Activated T-cell treated with anti-CD3 and anti-CD28 coated beads, Interleukin-2, amount 50 U/mL, for 1 hour (primary cell): Measurements from ENCODE around the gene CAMK2G.
A peak's percentile ranks its signal among the peaks of the same experiment; 100 is the strongest.

Source experiments
- DNase-seq: peaks from one replicate; pipeline ENCODE4 v3.0.0-alpha.2; 2020

Gene CAMK2G

DNA sequence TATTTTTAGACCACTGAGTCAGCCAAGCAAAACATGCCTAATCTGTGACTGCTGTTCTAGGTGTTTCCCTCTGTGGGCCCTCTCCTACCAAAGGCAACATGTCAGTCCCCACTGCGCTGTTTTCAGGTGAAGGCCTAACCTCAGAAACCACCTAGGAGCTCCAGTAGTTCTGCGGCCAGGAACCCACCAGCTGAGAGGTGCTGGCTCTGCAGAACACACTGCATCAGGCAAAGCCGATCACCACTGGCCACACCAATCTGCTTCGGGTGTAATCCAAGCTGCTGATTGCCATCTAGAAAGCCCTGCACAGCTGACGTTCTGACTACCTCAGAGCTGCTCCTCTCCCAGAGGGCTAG, 14.9 kb downstream of the CAMK2G start:
- peak; percentile 49 for DNase-seq

DNA sequence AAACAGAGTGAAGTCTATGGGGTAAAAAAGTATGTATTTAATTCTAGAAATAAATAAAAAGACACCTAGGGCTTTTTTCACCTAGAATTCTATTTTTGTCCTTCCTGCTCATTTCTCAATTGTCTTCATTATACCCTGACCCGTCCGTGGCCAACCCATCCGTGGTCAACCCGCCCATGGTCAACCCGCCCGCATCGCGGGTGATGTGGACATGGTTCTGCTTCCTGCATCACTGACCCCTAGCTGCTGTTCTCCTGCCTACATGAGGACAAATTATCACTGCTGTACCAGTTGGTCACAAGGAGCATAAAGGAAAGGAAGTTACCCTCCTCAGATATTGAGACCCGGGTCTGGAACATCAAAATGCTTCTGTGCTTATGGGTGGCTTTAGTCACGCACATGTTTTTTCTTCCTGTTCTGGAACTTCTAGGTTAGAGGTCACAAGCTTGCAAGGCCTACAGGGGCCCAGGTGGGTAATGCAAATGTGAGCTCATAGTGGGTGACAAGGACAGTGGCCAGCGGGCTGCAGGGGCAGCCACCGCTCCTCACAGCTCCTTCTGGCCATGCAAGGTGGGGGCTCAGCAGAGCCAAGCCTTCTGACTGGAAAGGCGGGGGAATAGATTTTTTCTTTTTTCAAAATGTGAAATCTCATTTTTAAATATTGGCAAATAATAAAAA, 15.5 kb downstream of the CAMK2G start:
- no peak for DNase-seq

DNA sequence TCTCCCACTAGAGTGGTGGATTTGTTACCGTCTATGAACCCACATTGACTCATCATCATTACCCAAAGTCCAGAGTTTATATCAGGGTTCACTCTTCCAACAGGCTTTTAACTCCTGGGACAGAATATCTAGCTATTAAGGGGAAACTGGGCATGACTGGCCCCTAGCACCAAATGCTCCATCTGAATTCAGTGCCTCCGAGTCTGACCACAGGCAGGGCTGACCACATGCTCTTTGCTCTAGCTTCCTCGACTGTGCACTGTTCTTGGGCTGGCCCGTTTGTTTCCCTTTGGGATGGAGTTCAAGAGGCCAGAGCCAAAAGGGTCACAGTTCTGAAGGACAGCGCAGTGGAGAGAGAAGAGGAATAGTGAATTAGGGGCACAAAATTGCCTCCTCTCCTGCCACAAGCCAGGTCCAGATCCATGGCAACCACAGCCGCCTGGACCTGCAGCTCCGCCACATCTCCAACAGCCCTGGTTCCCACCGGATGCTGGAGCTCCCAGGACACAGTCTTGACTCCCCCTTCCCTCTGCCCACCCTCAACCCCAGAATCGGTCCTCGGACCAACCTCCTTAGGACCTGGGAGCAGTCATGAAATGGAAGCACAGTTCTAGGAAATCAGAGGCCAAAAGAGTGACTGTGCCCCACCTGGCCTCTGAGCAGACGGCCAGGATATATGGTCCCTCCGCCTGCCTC, 16.2 kb downstream of the CAMK2G start:
- DNase-seq = no peak

DNA sequence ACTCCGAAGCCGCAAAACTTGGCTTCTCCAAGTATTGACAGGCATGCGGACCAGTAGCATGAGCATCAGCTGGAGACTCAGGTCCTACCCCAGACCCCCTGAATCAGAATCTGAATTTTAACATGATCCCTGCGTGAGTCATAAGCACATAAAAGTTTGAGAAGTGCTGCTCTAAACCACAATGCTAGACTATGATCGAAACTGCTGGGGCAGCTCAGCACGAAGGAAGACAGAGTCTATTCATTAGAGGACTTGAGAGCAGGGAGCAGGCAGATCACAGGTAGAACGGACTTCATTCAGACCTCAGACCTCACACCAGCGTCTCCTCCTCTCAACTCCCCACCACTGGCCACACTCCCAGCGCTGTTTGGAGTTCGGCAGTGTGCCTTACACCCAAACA, 16.9 kb downstream of the CAMK2G start:
- DNase-seq = no peak

- no peak for DNase-seq
Observed at GRCh38 chr10:73856261-73856660, 18.1 kb downstream of the CAMK2G start.

DNA sequence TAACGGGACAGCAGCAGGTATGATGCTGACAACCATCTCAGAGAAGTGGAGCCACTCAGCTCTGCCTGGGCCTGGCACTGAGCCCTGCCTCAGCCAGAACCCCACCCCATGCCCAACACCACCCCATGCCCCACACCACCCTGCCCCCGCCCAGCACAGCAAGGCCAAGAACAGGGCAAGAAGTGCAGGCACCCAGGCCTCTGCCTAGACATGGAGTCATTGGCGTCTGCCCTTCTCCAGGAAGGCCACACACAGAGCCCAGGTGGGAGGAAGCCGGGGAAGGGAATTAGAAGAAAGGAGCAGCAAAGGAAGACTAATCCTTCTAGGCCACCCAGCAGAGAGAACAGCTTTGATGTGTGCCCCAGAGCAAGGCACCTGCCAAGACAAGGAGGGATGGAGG, 18.9 kb downstream of the CAMK2G start:
- no peak for DNase-seq

GRCh38 chr10:73854310-73854709, 20.0 kb downstream of the CAMK2G start:
- no peak for DNase-seq

DNA sequence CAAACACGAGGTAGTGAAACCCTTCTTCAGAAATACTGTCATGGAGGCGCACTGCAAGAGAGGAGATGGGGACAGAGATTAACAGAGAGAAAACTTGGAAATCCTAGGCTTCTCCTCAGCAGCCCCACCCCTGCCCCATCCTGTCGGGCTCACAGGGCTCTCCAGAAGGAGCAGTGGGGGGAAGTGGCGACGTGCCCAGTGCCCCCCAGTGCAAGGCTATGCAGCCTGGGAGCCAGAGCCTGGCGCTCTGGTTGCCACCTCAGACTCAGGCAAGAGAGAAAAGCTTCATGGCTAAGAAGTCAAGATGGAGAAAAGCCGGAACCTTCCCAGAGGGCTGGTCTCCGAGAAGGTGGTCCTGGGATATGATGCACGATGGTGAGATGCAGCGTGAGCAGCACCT, 21.2 kb downstream of the CAMK2G start:
- DNase-seq = no peak

GRCh38 chr10:73850863-73851461, 23.4 kb downstream of the CAMK2G start:
- DNase-seq = no peak

- no peak for DNase-seq
Observed at GRCh38 chr10:73850211-73850610, 24.1 kb downstream of the CAMK2G start.

DNA sequence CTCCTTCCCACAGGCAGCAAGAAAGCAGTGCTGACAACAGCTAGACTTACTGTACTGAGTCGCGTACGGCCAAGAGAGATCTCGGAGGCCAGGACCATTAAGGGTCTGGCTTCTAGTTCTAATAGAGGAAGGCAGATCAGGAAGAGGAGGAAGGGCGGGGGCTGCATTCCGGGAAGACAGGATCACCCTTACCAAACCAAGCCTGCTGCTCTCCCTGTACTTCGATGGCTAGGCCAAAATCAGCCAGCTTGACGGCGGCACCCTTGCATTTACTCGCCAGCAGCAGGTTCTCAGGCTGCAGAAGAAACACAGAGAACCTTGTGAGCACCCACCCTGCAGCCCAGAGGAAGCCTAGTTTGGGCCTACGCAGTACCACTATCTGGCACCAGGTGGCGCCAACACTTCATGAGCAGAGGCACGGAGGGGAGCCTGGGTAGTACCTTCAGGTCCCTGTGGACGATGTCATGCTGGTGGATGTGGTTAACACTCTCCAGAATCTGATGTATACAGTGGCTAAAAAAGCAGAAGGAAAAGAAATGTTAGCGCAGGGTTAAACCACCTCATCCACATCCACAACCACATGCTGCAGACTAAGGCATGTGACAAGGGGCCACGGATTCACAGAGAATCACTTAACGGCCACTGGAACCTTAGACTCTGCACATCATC, 25.4 kb downstream of the CAMK2G start:
- DNase-seq = peak; percentile 95

DNA sequence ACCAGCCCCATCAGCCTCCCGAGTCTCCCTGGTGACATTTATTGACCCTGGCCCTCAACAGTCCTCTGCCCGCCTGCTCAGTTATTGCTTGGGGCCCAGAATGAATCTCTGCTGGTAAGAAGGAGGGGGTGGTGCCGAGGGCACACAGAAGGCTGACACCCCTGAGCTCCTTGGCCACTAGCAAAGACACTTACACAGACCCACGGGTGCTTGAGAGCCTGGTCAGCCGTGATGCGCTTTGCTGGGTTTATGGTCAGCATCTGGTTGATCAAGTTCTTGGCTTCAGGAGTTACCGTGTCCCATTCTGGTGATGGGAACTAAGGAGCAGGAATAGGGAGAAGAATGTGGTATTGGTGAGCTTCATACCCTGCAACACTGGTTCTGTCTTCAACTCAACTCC, 27.3 kb downstream of the CAMK2G start:
- DNase-seq = no peak

DNA sequence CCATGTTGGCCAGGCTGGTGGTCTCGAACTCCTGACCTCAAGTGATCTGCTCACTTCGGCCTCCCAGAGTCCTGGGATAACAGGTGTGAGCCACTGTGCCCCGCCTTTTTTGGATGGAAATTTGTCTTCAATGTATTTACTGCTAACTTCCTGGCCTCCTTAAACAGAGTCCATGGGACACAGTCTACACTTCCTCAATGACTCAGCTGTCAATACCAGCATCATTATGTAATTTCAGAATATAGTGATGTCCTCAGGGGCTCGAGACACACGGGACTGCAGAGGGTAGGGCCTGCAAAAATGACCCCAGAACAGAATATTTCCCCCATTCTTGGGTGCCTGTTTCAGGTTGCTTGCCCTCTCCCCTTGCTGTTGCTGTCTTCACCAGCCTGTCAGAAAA, 31.1 kb downstream of the CAMK2G start:
- DNase-seq = no peak

DNA sequence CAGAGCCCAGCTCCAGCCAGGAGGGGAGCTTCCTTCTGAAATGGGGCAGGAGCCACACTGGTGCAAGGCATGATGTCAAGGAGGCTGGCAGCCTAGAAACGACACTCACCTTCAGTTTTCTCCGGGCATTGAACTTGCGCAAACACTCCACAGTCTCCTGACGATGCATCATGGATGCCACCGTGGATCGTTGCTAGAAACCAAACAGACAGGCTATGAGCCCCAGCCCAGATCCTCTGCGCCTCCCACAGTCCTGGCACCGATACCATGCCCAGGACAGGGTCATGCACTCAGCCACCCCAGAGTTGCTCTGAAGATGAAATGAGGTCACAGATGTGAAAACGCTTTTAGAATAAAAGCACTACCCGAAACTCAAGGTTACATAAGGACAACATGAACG, 32.0 kb downstream of the CAMK2G start:
- DNase-seq = no peak

DNA sequence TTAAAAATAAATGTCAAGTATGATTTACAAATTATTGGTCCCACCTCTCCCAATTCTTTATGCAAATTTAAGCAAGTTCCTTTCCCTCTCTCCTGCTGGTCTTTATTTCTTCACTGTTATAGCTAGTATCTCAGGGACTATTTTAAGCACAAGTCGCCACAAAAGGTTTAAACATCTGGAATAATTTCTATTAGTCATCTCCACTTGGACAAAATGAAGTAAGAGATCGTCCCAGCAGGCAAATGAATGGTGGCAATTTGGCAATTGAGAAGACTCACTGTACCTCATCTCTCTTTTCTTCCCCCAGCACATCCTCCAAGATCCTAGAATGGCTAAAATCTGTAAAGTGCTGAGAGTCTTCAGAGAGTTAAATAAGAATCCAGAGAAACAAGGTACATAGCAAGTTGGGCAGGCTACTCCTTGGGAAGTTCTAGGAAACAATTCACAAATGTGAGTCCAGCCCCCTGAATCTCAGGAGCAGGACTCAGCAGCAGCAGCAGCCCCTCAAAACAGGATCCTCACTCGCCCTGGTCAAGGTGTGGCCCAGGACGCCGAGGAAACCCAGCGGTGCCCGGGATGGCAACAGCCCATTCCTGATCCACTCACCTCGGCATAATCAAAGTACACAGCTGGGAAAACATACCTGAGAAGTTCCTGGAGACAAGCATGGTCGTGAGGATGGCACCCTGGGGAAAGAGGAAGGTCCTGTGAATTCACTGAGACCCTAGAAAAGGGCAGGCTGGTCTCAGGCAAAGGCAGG, 32.6 kb downstream of the CAMK2G start:
- no peak for DNase-seq

GRCh38 chr10:73841061-73841421, 33.3 kb downstream of the CAMK2G start:
- DNase-seq = no peak

- no peak for DNase-seq
Observed at GRCh38 chr10:73840403-73841060, 33.8 kb downstream of the CAMK2G start.

DNA sequence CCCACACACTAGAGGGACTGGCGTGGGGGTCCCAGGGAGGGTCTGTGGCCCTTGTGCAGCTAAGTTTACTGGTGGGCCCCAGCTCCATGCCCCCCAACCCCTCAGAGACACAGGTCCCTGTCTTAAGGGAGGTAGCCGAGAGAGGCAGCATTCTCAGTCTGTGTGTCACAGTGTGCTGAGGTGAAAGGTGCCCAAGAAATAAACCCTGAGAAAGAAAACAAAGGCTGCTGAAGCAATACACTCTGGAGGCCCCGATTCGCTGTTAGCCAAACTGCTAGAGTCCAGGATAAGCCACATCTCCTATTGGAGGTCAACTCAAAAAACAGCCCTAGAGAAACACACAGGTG, 34.3 kb downstream of the CAMK2G start:
- DNase-seq = no peak

- no peak for DNase-seq
Observed at GRCh38 chr10:73839276-73839966, 34.9 kb downstream of the CAMK2G start.

DNA sequence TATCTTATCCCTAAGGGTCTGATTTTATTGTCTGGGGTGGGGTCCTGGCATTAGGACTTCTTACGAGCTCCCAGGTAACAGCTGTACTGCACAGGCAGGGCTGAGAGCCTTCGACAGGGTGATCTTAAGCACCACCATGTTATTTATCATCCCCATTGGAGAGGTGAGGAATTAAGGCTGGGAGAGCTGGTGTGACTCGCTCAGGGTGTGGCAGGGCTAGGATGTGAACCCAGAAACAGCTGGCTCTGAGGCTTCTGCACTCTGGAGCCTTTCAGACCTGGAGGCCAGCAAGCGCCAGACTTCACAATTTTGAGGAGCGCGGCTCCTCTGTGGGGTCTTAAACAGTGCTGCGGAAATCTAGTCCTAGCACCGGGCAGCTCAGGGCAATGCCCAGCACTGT, 35.5 kb downstream of the CAMK2G start:
- no peak for DNase-seq

GRCh38 chr10:73838008-73838567, 36.3 kb downstream of the CAMK2G start:
- DNase-seq = no peak

- no peak for DNase-seq
Observed at GRCh38 chr10:73837072-73837471, 37.3 kb downstream of the CAMK2G start.
